A549 (cell line): ENCODE measurements around the gene ELAVL1. TPM values are rescaled to one million over a fixed set of nuclear protein-coding genes. Genes with fewer than 3 reads are reported as not detected.
"Not testable (repeated sequence)": the region's sequence is repeated elsewhere in the genome, so short reads cannot be mapped to it uniquely, and the experiment has no call there.

Source experiments
- ATAC-seq, 2 experiments: fragments of 200-7000 bp in 1 of 2; fragments of >200 bp in 1 of 2; cut with Nextera tagmentation in 1 of 2; cut with Tn5 transposase in 1 of 2; 3 replicates each; pipeline versions ENCODE4 v1.8.0 to v1.9.1; 2018 to 2020; ENCODE audit warnings: mild to moderate bottlenecking in 1 of 2, moderate library complexity in 1 of 2
- CTCF ChIA-PET: fragments of 300-600 bp; sonication (Branson Sonifier 250); formaldehyde crosslinking; extraction: SDS; loops from one replicate; lab custom pipeline; 2021; ENCODE audit warnings: antibody characterized with exemption, inconsistent platforms; lab: Yijun Ruan, JAX
- POLR2A ChIA-PET: fragments of 350-600 bp; formaldehyde crosslinking; extraction: SDS; loops from one replicate; lab custom pipeline; 2021; ENCODE audit warnings: antibody characterized with exemption, inconsistent platforms; lab: Yijun Ruan, JAX
- DNase-seq, 2 experiments: peaks; one replicate each; pipeline versions ENCODE4 v3.0.0 to v3.0.0-alpha.2; 2011 to 2016; ENCODE audit warnings: low read depth in 1 of 2, low spot score in 1 of 2
- FAIRE-seq: peaks from 2 replicates; lab custom pipeline; 2011; peaks lifted over from hg19 to GRCh38; lab: Jason Lieb, UNC
- H3K27ac ChIP-seq, 2 experiments: fragments of >200 bp; sonication (Bioruptor Twin); formaldehyde crosslinking; 3 replicates each; pipeline ENCODE4 v1.5.1; 2016 to 2017
- H3K4me1 ChIP-seq: fragments of >200 bp; sonication (Bioruptor Twin); formaldehyde crosslinking; 3 replicates; pipeline ENCODE4 v1.6.1; 2016
- H3K4me2 ChIP-seq: fragments of >200 bp; sonication (Bioruptor Twin); formaldehyde crosslinking; 3 replicates; pipeline ENCODE4 v1.6.1; 2016
- H3K4me3 ChIP-seq: fragments of >200 bp; sonication (Bioruptor Twin); formaldehyde crosslinking; 3 replicates; pipeline ENCODE4 v1.5.1; 2016
- H3K9me3 ChIP-seq: fragments of >200 bp; sonication (Bioruptor Twin); formaldehyde crosslinking; 3 replicates; pipeline ENCODE4 v1.6.1; 2016
- CBX2 ChIP-seq: fragments of 200-600 bp; sonication (generic); IDR thresholded peaks from 2 replicates; pipeline ENCODE4 v1.6.1; 2016; ENCODE audit warnings: low read depth, mild to moderate bottlenecking, borderline replicate concordance
- CBX8 ChIP-seq: fragments of 200-600 bp; sonication (generic); IDR thresholded peaks from 2 replicates; pipeline ENCODE4 v1.6.1; 2016
- FOXS1 ChIP-seq: fragments of 250-450 bp; sonication (Bioruptor Pico); IDR thresholded peaks from 2 replicates; pipeline ENCODE4 v1.5.0; 2020; ENCODE audit warnings: mild to moderate bottlenecking, moderate library complexity
- HDAC2 ChIP-seq: fragments of 200-600 bp; sonication (generic); IDR thresholded peaks from 2 replicates; pipeline ENCODE4 v1.6.1; 2016
- HEYL ChIP-seq: fragments of 250-450 bp; sonication (Bioruptor Pico); IDR thresholded peaks from 2 replicates; pipeline ENCODE4 v1.8.0; 2021; ENCODE audit warnings: mild to moderate bottlenecking, moderate library complexity
- HOXB5 ChIP-seq: fragments of 250-450 bp; sonication (Bioruptor Pico); IDR thresholded peaks from 2 replicates; pipeline ENCODE4 v1.5.0; 2020; ENCODE audit warnings: mild to moderate bottlenecking, moderate library complexity
- KDM1A ChIP-seq: fragments of 200-600 bp; sonication (generic); IDR thresholded peaks from 2 replicates; pipeline ENCODE4 v1.6.1; 2016; ENCODE audit warnings: low read depth, mild to moderate bottlenecking
- KDM5A ChIP-seq: fragments of 200-600 bp; sonication (generic); IDR thresholded peaks from 2 replicates; pipeline ENCODE4 v1.6.1; 2016; ENCODE audit warnings: antibody characterized with exemption, mild to moderate bottlenecking
- MYC ChIP-seq: IDR thresholded peaks from 2 replicates; pipeline ENCODE4 v1.6.1; 2012; ENCODE audit warnings: mild to moderate bottlenecking, inconsistent platforms, low read length, improper control_type of control experiment, borderline replicate concordance
- NFE2L2 ChIP-seq: fragments of 150-350 bp; conservative IDR thresholded peaks from 2 replicates; pipeline ENCODE4 v1.6.1; 2014; ENCODE audit warnings: low read length
- NR3C1 ChIP-seq: fragments of >200 bp; sonication (Bioruptor Twin); formaldehyde crosslinking; IDR thresholded peaks from 3 replicates; pipeline ENCODE4 v1.6.1; 2017
- RARB ChIP-seq: fragments of 250-450 bp; sonication (Bioruptor Pico); IDR thresholded peaks from 2 replicates; pipeline ENCODE4 v1.8.0; 2021; ENCODE audit warnings: mild to moderate bottlenecking, moderate library complexity
- RFX5 ChIP-seq: fragments of 450-650 bp; IDR thresholded peaks from 2 replicates; pipeline ENCODE4 v1.7.1; 2014; ENCODE audit warnings: antibody characterized with exemption, mild to moderate bottlenecking, moderate library complexity
- SREBF2 ChIP-seq: fragments of 450-650 bp; IDR thresholded peaks from 2 replicates; pipeline ENCODE4 v1.6.1; 2014; ENCODE audit warnings: mild to moderate bottlenecking, moderate library complexity
- ZNF302 ChIP-seq: fragments of 250-450 bp; sonication (Bioruptor Pico); IDR thresholded peaks from 2 replicates; pipeline ENCODE4 v1.9.0; 2021; ENCODE audit warnings: inconsistent platforms, mild to moderate bottlenecking, moderate library complexity
- ZSCAN20 ChIP-seq: fragments of 250-450 bp; sonication (Bioruptor Pico); IDR thresholded peaks from 2 replicates; pipeline ENCODE4 v1.8.0; 2022; ENCODE audit warnings: mild to moderate bottlenecking, moderate library complexity
- WGBS: methylation state at CpG from one replicate; pipeline ENCODE4 v1.1.6; 2017; ENCODE audit errors: missing lambda C conversion rate; 5-methylcytosine and 5-hydroxymethylcytosine counted together
- polyA plus RNA-seq, 4 experiments: library from polyadenylated mRNA; depleted of rRNA in 3 of 4; stranded (reverse); fragments of >200 nt; fragmentation: RNase III in 1 of 4; extraction: RNeasy Plus Mini Kit Qiagen cat#74134 plus additional on column Dnase treatment in 1 of 4; gene quantifications; 2 replicates in 3 of 4; 3 replicates in 1 of 4; pipeline ENCODE4 v1.2.3, GENCODE V29; 2011 to 2017
- TF ChIP-seq, protein P1 (sequence below): IDR thresholded peaks from 2 replicates; pipeline ENCODE4 v1.6.1; 2012; ENCODE audit warnings: low read depth, borderline replicate concordance
- TF ChIP-seq, protein P2 (sequence below): fragments of >200 bp; sonication (Bioruptor Twin); formaldehyde crosslinking; IDR thresholded peaks from 3 replicates; pipeline ENCODE4 v1.6.1; 2016
- TF ChIP-seq, protein P3 (sequence below): fragments of 200-600 bp; sonication (generic); IDR thresholded peaks from 2 replicates; pipeline ENCODE4 v1.6.1; 2016; ENCODE audit warnings: antibody characterized with exemption, mild to moderate bottlenecking, moderate library complexity
- TF ChIP-seq, protein P4 (sequence below): fragments of 250-450 bp; sonication (Bioruptor Pico); IDR thresholded peaks from 2 replicates; pipeline ENCODE4 v1.5.0; 2021; ENCODE audit warnings: mild to moderate bottlenecking, moderate library complexity, borderline replicate concordance

ELAVL1 gene
- polyA plus RNA-seq, 2 of the 4 experiments (the other 2 are of a cell fraction) = 39.3 to 55.6 TPM

DNA sequence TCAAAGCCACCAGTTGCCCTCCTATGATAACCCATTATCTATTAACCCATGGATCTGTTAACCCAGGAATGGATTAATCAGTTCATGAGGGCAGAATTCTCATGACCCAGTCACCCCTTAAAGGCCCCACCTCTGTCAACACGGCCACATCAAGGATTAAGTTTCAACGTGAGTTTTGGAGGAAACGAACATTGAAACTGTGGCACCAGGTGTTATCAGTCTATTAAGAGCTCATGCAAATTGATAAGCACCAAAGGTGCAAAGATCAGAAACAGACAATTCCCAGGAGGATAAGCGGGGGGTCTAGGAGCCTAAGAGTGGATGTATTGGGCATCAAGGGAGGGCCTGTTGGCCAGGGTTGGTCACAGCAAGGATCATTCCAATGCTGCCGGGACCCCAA lies 19.9 kb upstream of the ELAVL1 start:
- ATAC-seq (no peak), DNase-seq (no peak), FAIRE-seq (no peak)
- Histone ChIP-seq H3K4me3 (no peak overlapping the region), H3K4me1 (no peaks in the 10 kb centered on the region), H3K4me2 (no peak overlapping the region), H3K9me3 (no peaks in the 10 kb centered on the region), H3K27ac (no peak overlapping the region)
- TF ChIP-seq KDM1A (no peak), NR3C1 (no peak), FOXS1 (CRISPR knock-in tag) (no peak), CBX8 (no peak), ZNF302 (CRISPR knock-in tag) (no peak), HDAC2 (no peak), CBX2 (no peak), HEYL (CRISPR knock-in tag) (no peak), HOXB5 (CRISPR knock-in tag) (no peak)
- TF ChIP-seq, protein P1, sequence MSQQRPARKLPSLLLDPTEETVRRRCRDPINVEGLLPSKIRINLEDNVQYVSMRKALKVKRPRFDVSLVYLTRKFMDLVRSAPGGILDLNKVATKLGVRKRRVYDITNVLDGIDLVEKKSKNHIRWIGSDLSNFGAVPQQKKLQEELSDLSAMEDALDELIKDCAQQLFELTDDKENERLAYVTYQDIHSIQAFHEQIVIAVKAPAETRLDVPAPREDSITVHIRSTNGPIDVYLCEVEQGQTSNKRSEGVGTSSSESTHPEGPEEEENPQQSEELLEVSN = no peak
- TF ChIP-seq, protein P2, sequence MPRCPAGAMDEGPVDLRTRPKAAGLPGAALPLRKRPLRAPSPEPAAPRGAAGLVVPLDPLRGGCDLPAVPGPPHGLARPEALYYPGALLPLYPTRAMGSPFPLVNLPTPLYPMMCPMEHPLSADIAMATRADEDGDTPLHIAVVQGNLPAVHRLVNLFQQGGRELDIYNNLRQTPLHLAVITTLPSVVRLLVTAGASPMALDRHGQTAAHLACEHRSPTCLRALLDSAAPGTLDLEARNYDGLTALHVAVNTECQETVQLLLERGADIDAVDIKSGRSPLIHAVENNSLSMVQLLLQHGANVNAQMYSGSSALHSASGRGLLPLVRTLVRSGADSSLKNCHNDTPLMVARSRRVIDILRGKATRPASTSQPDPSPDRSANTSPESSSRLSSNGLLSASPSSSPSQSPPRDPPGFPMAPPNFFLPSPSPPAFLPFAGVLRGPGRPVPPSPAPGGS = no peak
- TF ChIP-seq, protein P3, sequence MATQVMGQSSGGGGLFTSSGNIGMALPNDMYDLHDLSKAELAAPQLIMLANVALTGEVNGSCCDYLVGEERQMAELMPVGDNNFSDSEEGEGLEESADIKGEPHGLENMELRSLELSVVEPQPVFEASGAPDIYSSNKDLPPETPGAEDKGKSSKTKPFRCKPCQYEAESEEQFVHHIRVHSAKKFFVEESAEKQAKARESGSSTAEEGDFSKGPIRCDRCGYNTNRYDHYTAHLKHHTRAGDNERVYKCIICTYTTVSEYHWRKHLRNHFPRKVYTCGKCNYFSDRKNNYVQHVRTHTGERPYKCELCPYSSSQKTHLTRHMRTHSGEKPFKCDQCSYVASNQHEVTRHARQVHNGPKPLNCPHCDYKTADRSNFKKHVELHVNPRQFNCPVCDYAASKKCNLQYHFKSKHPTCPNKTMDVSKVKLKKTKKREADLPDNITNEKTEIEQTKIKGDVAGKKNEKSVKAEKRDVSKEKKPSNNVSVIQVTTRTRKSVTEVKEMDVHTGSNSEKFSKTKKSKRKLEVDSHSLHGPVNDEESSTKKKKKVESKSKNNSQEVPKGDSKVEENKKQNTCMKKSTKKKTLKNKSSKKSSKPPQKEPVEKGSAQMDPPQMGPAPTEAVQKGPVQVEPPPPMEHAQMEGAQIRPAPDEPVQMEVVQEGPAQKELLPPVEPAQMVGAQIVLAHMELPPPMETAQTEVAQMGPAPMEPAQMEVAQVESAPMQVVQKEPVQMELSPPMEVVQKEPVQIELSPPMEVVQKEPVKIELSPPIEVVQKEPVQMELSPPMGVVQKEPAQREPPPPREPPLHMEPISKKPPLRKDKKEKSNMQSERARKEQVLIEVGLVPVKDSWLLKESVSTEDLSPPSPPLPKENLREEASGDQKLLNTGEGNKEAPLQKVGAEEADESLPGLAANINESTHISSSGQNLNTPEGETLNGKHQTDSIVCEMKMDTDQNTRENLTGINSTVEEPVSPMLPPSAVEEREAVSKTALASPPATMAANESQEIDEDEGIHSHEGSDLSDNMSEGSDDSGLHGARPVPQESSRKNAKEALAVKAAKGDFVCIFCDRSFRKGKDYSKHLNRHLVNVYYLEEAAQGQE = no peak
- TF ChIP-seq, protein P4, sequence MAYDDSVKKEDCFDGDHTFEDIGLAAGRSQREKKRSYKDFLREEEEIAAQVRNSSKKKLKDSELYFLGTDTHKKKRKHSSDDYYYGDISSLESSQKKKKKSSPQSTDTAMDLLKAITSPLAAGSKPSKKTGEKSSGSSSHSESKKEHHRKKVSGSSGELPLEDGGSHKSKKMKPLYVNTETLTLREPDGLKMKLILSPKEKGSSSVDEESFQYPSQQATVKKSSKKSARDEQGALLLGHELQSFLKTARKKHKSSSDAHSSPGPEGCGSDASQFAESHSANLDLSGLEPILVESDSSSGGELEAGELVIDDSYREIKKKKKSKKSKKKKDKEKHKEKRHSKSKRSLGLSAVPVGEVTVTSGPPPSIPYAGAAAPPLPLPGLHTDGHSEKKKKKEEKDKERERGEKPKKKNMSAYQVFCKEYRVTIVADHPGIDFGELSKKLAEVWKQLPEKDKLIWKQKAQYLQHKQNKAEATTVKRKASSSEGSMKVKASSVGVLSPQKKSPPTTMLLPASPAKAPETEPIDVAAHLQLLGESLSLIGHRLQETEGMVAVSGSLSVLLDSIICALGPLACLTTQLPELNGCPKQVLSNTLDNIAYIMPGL (CRISPR knock-in tag) = no peak
- ChIA-PET POLR2A (no interaction called here), CTCF (no interaction called here)
- whole genome bisulfite sequencing = 93% methylated on average over 5 of the region's 5 CpGs

GRCh38 chr19:8024256-8024655 lies 18.8 kb upstream of the ELAVL1 start:
- H3K9me3 ChIP-seq, ATAC-seq, POLR2A ChIA-PET, H3K4me3 ChIP-seq, H3K4me2 ChIP-seq, FAIRE-seq, H3K4me1 ChIP-seq, DNase-seq, H3K27ac ChIP-seq: not testable (repeated sequence)
- CTCF ChIA-PET = interaction anchor here (0.6 to 1.2 kb wide), 3 partner anchors 26 to 86 kb away, joined by 3 read pairs; no protein-coding TSS in a partner anchor
- 91% methylated on average over 3 of the region's 3 CpGs for WGBS

- no peak for ATAC-seq
- no peaks in the 10 kb centered on the region for H3K9me3 ChIP-seq
Measured at GRCh38 chr19:8023371-8023770, 17.9 kb upstream of the ELAVL1 start.

More at GRCh38 chr19:8023371-8023770, 17.9 kb upstream of the ELAVL1 start:
- Histone ChIP-seq H3K4me3 (no peak overlapping the region), H3K4me2 (no peak overlapping the region), H3K27ac (no peak overlapping the region), H3K4me1 (no peaks in the 10 kb centered on the region)
- POLR2A ChIA-PET = no interaction called here
- DNase-seq (no peak), FAIRE-seq (no peak)
- CTCF ChIA-PET = interaction anchor here (0.6 to 1.2 kb wide), 3 partner anchors 26 to 85 kb away, joined by 3 read pairs; no protein-coding TSS in a partner anchor
- no peak for TF ChIP-seq NFE2L2
- no peak for TF ChIP-seq MYC
- no peak for TF ChIP-seq RFX5
- no peak for TF ChIP-seq KDM5A
- TF ChIP-seq RARB (CRISPR knock-in tag) = no peak
- no peak for TF ChIP-seq SREBF2
- no peak for TF ChIP-seq CBX8
- TF ChIP-seq ZSCAN20 (CRISPR knock-in tag) = no peak
- 82% methylated on average over 5 of the region's 5 CpGs for WGBS
